GM13976 (cell line): ENCODE data around the gene ANKRD55.

ENCODE experiments used
- DNase-seq: peaks from one replicate; pipeline ENCODE4 v3.0.0; 2012; ENCODE audit warnings: low spot score
- CTCF ChIP-seq: IDR thresholded peaks from 2 replicates; pipeline ENCODE4 v1.5.1; 2012; ENCODE audit warnings: borderline replicate concordance, mild to moderate bottlenecking; ENCODE audit not compliant: insufficient read depth; ENCODE audit errors: extremely low read depth, missing control alignments, control extremely low read depth
- in situ Hi-C: fragments of 300-500 bp; cut with MboI; formaldehyde crosslinking; loops from one replicate; pipeline ENCODE4 v1.12.0; 2022; ENCODE audit warnings: low sequenced_read_pairs, mixed read lengths, inconsistent platforms; ENCODE audit not compliant: unreplicated experiment

ANKRD55 gene

GRCh38 chr5:56175021-56175420 lies 58.1 kb downstream of the ANKRD55 start:
- DNase-seq: no peak
- TF ChIP-seq CTCF: no peak
- in situ Hi-C loops: no loop called here

- TF ChIP-seq CTCF: no peak
- no peak for DNase-seq
- in situ Hi-C loops: no loop called here
Observed at GRCh38 chr5:56172241-56172640, 60.9 kb downstream of the ANKRD55 start.

GRCh38 chr5:56170557-56170956 lies 62.6 kb downstream of the ANKRD55 start:
- no peak for TF ChIP-seq CTCF
- no peak for DNase-seq
- in situ Hi-C loops: no loop called here

- DNase-seq: no peak
- no peak for TF ChIP-seq CTCF
- in situ Hi-C loops: no loop called here
Observed at GRCh38 chr5:56169949-56170348, 63.2 kb downstream of the ANKRD55 start.

- DNase-seq: no peak
- in situ Hi-C loops: no loop called here
- no peak for TF ChIP-seq CTCF
Observed at GRCh38 chr5:56169281-56169680, 63.8 kb downstream of the ANKRD55 start.

- in situ Hi-C loops: no loop called here
- no peak for TF ChIP-seq CTCF
- DNase-seq: no peak
Observed at GRCh38 chr5:56168066-56168478, 65.1 kb downstream of the ANKRD55 start.

- no peak for TF ChIP-seq CTCF
- no peak for DNase-seq
- in situ Hi-C loops: no loop called here
Observed at GRCh38 chr5:56167519-56167918, 65.6 kb downstream of the ANKRD55 start.
